Tibial nerve (tissue), 3 donors: ENCODE data around the gene THSD4.

ENCODE experiments used
- POLR2A ChIP-seq, 2 donors: fragments of 450-650 bp; IDR thresholded peaks; one replicate each; pipeline ENCODE4 v1.6.1; 2017; ENCODE audit warnings: antibody characterized with exemption in 2 of 2, mild to moderate bottlenecking in 2 of 2, moderate library complexity in 2 of 2
- TF ChIP-seq, protein P1 (sequence below), 5 experiments: fragments of 200-600 bp in 3 of 5; fragments of 450-650 bp in 2 of 5; sonication (generic) in 3 of 5; IDR thresholded peaks; one replicate each; pipeline ENCODE4 v1.5.1; 2016 to 2019; ENCODE audit warnings: antibody characterized with exemption in 5 of 5, mild to moderate bottlenecking in 3 of 5, moderate library complexity in 2 of 5

DNA sequence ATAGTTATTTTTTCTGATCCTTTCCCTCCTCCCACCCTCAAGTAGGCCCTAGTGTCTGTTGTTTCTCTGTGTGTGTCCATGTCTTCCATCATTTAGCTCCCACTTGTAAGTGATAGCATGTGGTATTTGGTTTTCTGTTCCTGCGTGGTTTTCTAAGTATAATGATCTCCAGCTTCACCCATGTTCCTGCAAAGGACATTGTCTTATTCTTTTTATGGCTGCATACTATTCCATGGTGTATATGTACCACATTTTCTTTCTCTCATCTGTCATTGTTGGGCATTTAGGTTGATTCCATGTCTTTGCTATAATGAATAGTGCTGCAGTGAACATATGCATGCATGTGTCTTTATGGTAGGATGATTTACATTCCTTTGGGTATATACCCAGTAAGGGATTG is 549.4 kb downstream of the THSD4 start:
- TF ChIP-seq, protein P1, sequence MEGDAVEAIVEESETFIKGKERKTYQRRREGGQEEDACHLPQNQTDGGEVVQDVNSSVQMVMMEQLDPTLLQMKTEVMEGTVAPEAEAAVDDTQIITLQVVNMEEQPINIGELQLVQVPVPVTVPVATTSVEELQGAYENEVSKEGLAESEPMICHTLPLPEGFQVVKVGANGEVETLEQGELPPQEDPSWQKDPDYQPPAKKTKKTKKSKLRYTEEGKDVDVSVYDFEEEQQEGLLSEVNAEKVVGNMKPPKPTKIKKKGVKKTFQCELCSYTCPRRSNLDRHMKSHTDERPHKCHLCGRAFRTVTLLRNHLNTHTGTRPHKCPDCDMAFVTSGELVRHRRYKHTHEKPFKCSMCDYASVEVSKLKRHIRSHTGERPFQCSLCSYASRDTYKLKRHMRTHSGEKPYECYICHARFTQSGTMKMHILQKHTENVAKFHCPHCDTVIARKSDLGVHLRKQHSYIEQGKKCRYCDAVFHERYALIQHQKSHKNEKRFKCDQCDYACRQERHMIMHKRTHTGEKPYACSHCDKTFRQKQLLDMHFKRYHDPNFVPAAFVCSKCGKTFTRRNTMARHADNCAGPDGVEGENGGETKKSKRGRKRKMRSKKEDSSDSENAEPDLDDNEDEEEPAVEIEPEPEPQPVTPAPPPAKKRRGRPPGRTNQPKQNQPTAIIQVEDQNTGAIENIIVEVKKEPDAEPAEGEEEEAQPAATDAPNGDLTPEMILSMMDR (IDR thresholded peaks at IDR 0.05) = no peak
- TF ChIP-seq POLR2A (IDR thresholded peaks at IDR 0.05) = no peak
